Measurements from ENCODE around the gene CNTNAP2.
"Not testable (repeated sequence)": the region's sequence is repeated elsewhere in the genome, so short reads cannot be mapped to it uniquely, and the experiment has no call there.

Gene CNTNAP2

GRCh38 chr7:148435715-148436114, 2319.1 kb downstream of the CNTNAP2 start:
- DNase-seq (ENCODE audit: low read depth in 2 of 2) = no peak

DNA sequence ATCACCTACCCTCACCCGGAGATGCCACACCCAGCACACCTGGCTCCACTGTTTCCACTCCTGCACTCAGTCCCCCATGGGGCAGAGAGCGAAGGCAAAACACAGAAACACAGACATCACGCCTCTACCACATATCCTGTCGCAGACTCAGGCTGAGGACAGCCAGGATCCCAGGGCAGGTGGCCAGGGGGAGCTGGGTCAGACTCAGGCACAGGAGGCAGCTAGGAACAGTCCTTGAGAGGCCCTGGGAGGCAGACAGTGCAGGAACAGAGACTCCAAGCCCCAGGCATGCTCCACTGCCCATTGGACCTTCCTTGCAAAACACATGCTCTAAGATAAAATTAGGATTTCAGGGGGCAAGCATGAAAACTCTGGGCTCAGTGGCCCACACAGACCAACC, 2319.5 kb downstream of the CNTNAP2 start:
- DNase-seq (ENCODE audit: low read depth in 2 of 2) = no peak

DNA sequence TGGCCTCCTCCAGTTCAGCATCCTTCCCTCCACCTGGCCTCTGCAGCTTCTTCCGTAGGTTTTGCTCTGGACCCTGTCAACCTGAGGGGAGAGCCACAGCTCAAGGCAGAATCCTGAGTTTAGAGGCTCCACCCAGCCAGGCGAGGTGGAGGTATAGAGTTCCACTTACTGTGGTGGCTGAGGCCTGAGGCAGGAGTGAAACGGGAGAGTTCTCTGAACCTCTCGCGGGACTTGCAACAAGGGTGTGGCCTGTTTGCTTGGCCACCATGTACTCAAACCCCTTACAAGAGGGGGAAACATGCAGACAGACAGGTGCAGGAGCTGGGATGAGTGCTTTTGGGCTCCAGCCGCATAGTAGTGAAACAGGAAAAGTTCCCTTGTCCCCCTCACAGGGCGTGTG, 2320.0 kb downstream of the CNTNAP2 start:
- DNase-seq (ENCODE audit: low read depth in 2 of 2) = no peak

DNA sequence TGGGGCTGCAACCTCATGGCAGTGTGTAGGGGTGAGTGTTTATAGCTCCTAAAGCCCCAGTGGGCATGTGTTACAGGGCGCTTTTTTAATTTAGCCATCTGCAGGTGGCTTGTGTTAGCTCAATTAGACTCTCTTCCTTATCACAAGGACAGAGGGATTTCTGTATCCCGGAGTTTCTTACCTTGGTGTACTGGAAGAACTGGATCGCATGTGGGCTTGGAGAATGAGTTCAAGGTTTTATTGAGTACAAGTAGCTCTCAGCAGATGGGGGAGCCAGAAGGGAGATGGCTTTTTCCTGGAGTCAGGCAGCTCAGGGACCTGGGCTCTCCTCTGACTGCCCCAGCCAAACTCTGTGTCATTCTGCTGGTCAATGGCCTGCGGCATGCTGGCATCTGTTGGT, 2320.4 kb downstream of the CNTNAP2 start:
- DNase-seq (ENCODE audit: low read depth in 2 of 2) = no peak

DNA sequence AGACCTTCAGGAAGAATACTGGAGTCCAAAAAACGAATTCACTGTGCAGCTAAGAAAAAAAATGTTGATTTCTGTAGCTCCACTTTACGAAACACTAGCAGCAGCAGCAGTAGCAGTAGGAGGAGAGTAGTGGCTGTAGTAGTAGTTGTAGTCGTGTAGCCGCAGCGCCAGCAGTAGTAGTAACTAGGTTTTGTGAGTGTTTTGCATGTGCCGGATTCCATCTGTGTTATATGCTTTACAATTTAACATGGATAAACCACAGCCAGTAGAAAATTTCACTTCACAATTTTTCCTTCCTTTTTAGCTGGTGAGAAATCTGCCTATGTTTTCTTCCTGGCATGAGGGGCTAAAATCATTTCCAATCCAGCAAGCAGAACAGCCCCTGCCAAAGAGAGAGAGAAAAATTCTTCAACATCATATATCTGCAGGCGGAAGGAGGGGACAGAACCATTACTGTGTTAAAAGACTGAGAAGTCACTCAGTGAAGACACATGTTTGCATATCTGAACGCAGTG, 2325.6 kb downstream of the CNTNAP2 start:
- no peak for DNase-seq (ENCODE audit: low read depth in 2 of 2)

- DNase-seq (ENCODE audit: low read depth in 2 of 2) = no peak
Observed at GRCh38 chr7:148442933-148443332, 2326.3 kb downstream of the CNTNAP2 start.

DNA sequence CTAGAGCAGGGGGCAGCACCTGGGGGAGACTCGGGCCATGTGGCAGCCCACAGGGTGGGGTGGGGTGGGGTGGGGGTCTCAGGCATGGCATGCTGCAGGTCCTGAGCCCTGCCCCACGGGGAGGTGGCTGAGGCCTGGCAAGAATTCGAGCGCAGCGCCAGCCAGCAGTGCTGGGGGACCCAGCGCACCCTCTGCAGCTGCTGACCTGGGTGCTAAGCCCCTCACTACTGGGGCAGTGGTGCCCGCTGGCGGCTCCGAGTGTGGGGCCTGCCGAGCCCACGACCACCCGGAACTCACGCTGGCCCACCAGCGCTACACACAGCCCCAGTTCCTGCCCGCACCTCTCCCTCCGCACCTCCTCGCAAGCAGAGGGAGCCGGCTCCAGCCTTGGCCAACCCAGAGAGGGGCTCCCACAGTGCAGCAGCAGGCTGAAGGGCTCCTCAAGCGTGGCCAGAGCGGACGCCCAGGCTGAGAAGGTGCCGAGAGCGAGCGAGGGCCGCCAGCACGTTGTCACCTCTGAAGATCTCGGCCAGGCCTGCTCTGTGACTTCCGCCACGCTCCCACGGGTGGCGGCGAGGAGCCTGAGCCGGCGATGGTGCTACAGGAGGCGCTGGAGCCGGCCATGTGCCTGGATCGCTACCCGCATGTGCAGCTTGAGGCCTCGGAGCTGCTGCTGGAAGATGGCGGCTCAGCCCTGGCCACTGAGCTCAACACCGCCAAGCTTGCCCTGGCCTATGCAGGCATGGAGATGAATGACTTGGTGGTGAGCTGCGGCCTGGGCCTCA, 2328.9 kb downstream of the CNTNAP2 start:
- DNase-seq (ENCODE audit: low read depth in 2 of 2) = no peak

DNA sequence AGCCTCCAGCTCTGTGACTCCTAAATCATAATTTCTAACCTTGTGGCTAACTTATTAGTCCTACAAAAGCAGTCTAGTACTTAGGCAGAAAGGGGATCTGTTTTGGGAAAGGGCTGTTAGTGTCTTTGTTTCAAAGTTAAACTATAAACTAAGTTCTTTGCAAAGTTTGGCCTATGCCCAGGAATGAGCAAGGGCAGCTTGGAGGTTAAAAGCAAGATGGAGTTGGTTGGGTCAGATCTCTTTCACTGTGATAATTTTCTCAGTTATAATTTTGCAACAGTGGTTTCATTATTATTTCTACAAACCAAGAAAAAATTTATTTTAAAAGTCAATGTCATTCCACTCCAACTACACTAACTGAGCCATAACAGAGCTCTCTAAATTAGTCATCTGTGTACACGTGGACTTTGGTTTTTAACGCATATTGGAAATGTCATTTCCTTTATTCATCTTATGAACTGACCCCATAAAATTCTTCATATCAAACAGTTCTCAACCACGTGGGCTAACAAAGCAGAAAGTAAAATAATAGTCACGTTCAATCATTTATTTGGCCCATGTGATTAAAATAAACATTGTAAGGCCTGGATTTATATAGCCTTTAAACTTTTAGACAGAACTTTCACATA, 2330.7 kb downstream of the CNTNAP2 start:
- DNase-seq (ENCODE audit: low read depth in 2 of 2) = no peak

DNA sequence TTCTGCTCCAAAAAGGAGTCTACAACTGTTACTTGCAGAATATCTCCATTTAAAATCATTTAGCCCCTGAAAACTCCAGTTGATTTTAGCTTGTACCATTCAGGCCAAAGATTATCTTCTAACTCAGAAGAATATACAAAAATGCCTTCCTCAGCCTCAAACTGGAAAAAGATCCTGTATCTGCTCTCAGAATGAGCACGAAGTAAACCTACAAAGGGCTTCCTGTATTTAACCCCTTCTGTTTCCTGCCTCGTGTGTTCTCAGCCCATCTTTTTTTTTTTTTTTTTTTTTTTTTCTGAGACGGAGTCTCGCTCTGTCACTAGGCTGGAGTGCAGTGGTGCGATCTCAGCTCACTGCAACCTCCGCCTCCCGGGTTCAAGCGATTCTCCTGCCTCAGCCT, 2334.9 kb downstream of the CNTNAP2 start:
- not testable (repeated sequence) for DNase-seq (ENCODE audit: low read depth in 2 of 2)

GRCh38 chr7:148456351-148456750, 2339.8 kb downstream of the CNTNAP2 start:
- DNase-seq (ENCODE audit: low read depth in 2 of 2) = no peak

DNA sequence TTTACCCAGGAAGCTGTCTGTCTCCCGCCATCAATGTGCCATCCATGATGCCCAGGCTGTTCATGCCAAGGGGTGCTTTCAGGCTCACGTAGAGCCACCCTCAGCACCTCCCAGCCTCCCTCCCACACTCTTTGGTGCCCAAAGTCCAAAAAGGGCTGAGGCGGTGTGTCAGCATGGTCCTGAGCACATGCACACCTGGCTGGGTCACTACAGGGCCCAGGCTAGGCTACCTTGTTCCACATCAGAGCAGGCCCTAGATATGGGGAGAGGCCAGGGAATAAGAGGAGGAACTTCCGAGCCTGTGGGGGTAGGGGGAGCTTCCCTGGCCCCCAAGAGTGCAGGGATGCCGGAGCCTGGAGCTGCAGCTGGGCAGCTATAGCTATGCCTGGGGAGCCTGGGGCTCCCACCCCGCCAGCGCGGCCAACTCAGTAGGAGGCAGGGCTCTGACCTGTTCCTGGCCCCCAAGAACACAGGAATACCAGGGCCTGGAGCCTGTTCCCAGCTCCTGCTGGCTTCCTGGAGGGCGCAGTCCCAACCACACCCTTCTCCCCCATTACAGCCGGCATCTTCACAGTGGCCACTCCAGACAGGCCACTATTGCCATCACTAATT, 2340.8 kb downstream of the CNTNAP2 start:
- DNase-seq (ENCODE audit: low read depth in 2 of 2) = no peak

- no peak for DNase-seq (ENCODE audit: low read depth in 2 of 2)
Observed at GRCh38 chr7:148458263-148458662, 2341.7 kb downstream of the CNTNAP2 start.

DNA sequence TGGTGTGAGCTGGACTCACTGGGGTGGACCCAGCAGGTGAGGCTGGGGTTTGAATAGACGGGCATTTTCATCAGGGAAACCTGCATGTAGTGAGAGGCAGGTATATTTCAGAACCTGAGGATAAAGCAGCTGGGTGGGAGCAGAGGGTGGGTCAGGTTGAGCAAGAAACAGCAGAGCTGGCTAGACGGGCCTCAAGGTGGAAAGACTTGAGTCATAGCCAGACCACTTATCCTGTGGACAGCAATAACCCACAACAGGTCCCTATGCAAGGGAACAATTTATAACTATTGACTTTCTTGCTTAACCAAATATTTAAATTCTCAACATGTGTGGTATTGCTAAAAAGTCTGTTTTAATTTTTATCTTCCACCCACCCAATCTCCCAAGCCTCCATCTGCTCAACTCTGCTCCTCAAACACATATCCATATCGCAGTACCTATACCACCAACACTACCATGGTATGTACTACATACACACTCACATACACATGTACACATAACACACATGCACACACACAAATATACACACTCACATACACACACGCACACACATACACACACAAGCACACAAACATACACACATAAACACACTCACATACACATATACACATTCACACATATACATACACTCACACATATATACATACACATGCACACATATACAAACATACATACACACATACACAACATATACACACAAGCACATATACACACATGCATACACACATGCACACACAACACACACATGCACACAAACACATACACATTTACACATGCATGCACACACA, 2345.0 kb downstream of the CNTNAP2 start:
- no peak for DNase-seq (ENCODE audit: low read depth in 2 of 2)

DNA sequence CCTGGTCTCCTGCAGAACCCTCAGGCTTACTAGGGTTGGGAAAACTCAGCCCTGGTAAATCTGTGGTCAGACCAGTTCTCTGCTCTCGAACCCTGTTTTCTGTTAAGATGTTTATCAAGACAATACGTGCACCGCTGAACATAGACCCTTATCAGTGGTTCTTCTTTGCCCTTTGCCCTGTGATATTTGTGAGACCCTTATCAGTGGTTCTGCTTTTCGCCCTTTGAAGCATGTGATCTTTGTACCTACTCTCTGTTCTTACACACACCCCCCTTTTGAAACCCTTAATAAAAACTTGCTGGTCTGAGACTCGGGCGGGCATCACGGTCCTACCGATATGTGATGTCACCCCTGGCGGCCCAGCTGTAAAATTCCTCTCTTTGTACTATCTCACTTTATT, 2346.2 kb downstream of the CNTNAP2 start:
- DNase-seq (ENCODE audit: low read depth in 2 of 2) = not testable (repeated sequence)

GRCh38 chr7:148463210-148463609, 2346.6 kb downstream of the CNTNAP2 start:
- no peak for DNase-seq (ENCODE audit: low read depth in 2 of 2)

- DNase-seq (ENCODE audit: low read depth in 2 of 2) = no peak
Observed at GRCh38 chr7:148464947-148465346, 2348.3 kb downstream of the CNTNAP2 start.

- DNase-seq (ENCODE audit: low read depth in 2 of 2) = not testable (repeated sequence)
Observed at GRCh38 chr7:148465441-148465840, 2348.8 kb downstream of the CNTNAP2 start.

- no peak for DNase-seq (ENCODE audit: low read depth in 2 of 2)
Observed at GRCh38 chr7:148466120-148466519, 2349.5 kb downstream of the CNTNAP2 start.

DNA sequence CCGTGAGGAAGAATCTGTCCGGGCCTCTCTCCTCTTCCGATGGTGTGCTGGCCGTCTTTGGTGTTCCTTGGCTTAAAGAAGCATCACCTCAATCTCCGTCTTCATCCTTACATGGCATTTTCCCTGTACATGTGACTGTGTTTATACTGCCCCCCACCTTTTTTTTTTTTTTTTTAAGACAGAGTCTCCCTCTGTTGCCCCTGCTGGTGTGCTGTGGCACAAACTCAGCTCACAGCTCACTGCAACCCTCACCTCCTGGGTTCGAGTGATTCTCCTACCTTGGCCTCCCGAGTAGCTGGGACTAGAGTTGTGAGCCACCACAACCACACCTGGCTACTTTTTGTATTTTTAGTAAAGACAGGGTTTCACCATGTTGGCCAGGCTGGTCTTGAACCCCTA, 2352.1 kb downstream of the CNTNAP2 start:
- no peak for DNase-seq (ENCODE audit: low read depth in 2 of 2)

Data from stimulated activated CD4-positive, alpha-beta T cell treated with anti-CD3 and anti-CD28 coated beads, Interleukin-4, amount 100 ng/mL, for 48 hours (primary cell).